ENCODE results near the gene PLA2G2A.
"Not testable (repeated sequence)": the region's sequence is repeated elsewhere in the genome, so short reads cannot be mapped to it uniquely, and the experiment has no call there.

PLA2G2A gene, protein sequence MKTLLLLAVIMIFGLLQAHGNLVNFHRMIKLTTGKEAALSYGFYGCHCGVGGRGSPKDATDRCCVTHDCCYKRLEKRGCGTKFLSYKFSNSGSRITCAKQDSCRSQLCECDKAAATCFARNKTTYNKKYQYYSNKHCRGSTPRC

DNA sequence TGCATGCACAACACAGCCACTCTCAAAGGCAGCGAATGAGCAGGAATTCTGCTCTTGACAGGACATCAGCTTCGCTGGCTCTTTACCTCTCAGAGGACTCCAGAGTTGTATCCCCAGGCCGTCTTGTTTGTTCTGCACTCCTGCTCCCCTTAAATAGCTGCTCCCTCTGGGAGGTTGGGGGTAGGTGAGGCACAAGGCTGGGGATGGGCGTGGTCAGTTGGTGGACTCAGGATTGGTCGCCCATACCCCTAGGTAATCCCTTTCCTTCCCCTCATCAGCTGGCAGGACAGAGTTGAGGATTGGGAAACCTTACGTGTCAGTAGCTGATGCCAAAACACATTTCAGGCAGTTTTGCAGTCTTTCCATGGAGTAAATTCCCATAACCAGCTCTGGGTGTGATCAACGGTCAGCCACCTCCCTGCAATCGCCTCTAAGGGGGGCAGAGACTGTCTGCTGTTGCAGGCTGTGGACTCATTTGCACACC lies at the start of gene PLA2G2A:
TSS of gene PLA2G2A (minus strand) at position 125 of the 484 bp plus-strand sequence. CDS start 845 bp downstream, outside the sequence.
- DNase-seq (ENCODE audit: low read depth in 2 of 2): no peak

DNA sequence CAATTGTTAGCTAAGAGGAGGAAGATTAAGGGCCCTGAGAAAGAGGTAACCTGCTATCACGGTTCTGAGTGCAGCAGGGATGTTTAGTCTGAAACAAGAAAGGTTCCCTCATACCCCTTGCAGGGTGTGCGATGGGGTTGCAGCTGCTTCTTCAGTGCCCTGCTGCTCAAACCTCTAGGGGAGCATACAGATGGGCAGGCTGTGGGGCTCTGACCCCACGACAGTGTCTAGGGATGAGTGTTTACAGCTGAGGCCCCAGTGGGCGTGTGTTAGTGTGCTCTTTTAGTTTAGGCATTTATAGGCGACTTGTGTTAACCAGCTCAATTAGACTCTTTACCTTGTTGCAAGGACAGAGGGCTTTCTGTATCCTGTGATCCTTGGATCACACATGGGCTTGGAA lies 49.3 kb upstream of the PLA2G2A start:
- DNase-seq (ENCODE audit: low read depth in 2 of 2): no peak

DNA sequence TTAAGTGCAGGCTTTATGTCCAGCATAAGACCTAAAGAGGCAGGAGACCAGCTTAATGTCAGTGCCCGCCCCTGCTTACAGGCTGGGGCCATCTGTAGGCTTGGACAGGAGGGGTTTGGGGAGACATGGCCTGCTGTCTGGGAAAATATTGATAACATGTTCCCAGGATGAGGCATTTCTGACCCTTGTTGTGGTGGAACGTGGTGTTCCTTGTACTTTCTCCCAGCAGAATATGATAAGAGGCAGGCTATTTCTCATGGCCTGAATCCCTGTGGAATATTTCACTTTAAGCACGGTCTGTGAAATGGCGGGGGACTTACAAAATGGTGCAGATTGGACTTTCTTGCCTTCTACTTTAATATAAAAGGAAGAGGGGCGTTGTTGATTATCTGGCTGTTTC lies 48.7 kb upstream of the PLA2G2A start:
- DNase-seq (ENCODE audit: low read depth in 2 of 2): no peak

DNA sequence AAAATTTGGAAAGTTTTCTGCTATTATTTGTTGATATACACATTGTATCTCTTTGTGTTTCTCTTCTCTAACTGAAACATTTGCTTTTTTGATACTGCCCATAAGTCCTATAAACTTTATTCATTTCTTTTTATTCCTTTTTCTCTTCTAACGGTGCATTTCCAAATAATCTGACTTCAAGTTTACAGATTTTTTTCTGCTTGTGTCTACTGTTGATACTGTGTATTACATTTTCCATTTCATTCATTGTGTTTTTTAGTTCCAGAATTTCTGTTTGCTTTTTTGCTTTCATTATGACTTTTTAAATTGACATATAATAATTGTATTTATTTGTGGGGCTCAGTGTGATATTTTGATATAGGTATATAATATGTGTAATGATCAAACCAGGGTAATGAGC lies 38.3 kb upstream of the PLA2G2A start:
- no peak for DNase-seq (ENCODE audit: low read depth in 2 of 2)

DNA sequence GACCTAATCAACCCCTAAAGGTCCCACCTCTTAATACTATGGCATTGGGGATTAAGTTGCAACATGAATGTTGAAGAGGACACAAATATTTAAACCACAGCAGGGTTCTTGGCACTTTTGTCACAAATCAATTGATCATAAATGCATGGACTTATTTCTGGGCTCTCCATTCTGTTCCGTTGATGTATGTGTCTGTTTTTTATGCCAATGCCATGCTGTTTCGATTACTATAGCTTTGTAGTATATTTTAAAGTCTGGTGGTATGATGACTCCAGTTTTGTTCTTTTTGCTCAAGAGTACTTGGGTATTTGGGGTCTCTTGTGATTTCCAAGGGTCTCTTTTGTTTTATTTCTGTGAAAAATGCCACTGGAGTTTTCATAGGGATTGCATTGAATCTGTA lies 34.7 kb upstream of the PLA2G2A start:
- no peak for DNase-seq (ENCODE audit: low read depth in 2 of 2)

DNA sequence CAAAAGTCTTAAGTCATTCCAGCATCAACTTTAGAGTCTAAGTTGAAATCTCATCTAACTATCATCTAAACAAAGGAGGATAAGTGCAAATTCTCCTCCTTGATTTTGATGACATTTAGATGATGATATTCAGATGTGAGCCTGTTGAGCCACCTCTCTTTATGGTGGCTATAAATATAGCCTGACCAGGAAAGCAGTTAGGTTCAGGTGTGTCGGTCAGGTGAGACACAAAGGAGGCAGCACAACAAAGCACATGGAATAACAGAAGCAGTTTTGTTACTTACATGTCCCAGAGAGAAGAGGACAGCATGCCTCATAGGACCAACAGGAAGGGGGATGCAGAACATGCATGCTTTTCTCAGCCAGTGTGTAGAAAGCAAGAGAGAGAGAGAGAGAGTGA lies 30.6 kb upstream of the PLA2G2A start:
- no peak for DNase-seq (ENCODE audit: low read depth in 2 of 2)

DNA sequence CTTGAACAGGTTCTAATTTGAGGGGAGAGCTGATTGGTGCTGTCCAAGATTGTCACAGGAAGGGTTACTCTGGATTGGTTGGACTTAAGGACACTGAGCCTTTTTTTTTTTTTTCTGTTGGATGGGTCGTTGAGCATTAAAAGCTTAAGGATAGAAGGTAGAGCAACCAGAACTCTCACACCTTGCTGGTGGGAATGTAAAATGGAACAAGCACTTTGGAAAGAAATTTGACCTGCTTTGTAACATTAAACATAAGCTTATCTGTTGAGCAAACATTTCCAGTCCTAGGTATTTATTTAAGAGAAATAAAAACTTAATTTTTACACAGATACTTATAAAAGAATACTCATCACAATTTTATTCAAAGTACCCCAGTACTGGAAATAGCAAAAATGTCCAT lies 29.8 kb upstream of the PLA2G2A start:
- no peak for DNase-seq (ENCODE audit: low read depth in 2 of 2)

DNA sequence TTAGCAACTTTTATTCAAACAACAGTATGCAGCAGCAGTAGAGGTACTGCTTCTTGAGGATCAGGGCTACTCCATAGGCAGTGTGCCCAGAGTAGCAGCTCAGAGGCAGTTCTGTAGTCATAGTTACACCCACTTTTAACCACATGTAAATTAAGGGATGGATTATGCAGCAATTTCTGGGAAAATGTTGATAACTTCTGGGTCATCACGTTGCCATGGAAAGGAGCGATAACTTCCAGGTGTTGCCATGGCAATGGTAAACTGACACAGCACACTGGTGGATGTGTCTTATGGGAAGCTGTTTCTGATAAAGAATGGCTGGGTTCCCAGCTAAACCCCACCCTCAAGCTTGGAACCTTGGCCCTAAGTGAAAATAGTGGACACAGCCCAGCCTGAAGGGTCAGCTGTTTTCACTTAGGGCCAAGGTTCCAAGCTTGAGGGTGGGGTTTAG lies 29.0 kb upstream of the PLA2G2A start:
- DNase-seq (ENCODE audit: low read depth in 2 of 2): no peak

DNA sequence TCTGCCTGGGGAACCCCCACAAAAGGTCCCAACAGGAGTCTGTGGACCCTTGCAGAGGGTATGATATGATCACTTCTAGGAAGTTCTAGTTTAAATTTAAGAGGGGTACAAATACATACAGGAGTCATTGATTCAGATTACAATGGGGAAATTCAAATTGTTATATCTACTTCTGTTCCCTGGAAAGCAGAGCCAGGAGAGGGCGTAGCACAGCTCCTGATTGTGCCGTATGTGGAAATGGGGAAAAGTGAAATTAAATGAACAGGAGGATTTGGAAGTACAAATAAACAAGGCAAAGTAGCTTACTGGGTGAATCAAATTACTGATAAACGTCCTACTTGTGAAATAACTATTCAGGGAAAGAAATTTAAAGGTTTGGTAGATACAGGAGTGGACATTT lies 19.4 kb upstream of the PLA2G2A start:
- not testable (repeated sequence) for DNase-seq (ENCODE audit: low read depth in 2 of 2)

DNA sequence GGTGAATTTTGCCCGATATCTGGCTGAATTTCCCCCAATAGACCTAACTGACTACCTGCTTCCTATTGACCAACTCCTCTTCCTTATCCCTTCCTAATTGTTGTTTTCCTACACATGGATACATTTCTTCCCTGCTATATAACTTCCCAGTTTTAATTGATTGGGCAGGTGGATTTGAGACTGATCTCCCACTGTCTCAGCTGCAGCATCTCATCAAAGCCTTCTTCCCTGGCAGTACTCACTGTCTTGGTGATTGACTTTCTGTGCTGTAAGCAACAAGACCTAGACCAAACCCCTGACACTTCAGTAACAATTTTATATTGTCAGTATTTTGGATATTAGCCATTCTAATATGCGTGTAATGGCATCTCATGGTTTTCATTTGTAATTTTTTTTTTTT lies 11.3 kb upstream of the PLA2G2A start:
- DNase-seq (ENCODE audit: low read depth in 2 of 2): no peak

DNA sequence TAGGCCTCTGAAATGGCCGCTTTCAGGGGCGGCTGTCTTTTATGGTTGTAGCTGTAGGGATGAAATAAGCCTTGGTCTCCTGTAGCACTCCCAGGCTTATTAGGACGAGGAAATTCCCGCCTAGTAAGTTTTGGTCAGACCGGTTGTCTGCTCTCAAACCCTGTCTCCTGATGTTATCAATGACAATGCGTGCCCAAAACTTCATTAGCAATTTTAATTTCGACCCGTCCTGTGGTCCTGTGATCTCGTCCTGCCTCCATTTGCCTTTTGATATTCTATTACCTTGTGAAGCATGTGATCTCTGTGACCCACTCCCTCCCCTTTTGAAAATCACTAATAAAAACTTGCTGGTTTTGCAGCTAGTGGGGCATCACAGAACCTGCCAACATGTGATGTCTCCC lies 10.8 kb upstream of the PLA2G2A start:
- not testable (repeated sequence) for DNase-seq (ENCODE audit: low read depth in 2 of 2)

DNA sequence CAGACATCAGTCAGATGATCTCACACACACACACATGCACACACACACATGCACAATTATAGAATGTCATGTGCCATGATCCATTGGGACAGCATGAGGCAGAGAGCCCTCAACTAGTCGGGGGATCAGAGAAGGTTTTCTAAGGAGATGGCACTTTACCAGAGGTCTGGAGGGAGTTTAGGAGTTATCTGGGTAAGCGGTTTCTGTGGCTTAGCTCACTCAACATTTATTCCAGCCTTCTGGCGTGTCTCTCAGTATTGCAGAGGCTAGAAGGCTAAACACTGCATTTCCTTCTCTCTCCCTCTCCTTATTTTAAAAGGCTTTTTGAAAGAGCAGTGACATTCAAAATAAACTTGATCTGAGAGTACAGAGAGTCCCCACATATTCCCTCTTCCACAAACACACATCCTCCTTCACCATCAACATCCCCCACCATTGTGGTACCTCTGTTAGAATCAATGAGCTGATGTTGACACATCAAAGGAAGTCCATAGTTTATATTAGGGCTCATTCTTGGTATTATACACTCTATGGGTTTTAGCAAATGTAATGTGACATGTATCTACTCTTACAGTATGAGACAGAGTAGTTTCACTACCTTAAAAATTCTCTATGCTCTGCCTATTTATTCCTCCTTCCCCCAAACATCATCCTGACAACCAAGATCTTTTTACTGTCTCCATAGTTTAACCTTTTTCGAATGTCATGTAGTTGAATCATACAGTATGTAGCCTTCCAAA lies 9.0 kb upstream of the PLA2G2A start:
- no peak for DNase-seq (ENCODE audit: low read depth in 2 of 2)

DNA sequence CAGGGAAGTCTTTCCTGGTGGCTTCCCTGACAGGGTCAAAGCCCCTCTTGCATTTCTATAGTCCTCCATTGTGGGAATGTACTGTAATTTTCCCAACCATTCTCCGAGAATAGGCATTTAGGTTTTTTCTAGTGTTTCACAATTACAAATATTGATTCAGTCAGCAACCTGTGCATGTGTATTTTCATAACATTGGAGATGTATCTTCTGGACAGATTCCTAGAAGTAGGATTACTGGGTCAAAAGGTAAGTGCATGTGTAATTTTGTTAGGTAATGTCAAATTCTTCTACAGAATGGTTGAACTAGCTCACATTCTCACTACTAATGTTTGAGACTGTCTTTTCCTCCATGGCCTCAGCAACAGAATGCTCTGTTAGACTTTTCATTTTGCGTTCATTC lies 8.3 kb upstream of the PLA2G2A start:
- DNase-seq (ENCODE audit: low read depth in 2 of 2): no peak

DNA sequence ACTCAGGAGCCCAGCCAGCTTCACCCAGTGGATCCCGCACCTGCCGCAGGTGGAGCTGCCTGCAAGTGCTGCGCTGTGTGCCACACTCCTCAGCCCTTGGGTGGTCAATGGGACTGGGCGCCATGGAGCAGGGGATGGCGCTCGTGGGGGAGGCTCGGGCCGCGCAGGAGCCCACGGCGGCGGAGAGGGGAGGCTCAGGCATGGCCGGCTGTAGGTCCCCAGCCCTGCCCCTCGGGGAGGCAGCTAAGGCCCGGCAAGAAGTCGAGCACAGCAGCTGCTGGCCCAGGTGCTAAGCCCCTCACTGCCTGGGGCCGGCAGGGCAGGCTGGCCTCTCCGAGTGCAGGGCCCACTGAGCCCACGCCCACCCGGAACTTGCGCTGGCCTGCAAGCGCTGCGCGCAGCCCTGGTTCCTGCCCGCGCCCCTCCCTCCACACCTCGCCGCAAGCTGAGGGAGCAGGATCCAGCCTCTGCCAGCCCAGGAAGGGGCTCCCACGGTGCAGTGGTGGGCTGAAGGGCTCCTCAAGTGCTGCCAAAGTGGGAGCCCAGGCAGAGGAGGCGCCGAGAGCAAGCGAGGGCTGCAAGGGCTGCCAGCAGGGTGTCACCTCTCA lies 5.1 kb upstream of the PLA2G2A start:
- not testable (repeated sequence) for DNase-seq (ENCODE audit: low read depth in 2 of 2)

DNA sequence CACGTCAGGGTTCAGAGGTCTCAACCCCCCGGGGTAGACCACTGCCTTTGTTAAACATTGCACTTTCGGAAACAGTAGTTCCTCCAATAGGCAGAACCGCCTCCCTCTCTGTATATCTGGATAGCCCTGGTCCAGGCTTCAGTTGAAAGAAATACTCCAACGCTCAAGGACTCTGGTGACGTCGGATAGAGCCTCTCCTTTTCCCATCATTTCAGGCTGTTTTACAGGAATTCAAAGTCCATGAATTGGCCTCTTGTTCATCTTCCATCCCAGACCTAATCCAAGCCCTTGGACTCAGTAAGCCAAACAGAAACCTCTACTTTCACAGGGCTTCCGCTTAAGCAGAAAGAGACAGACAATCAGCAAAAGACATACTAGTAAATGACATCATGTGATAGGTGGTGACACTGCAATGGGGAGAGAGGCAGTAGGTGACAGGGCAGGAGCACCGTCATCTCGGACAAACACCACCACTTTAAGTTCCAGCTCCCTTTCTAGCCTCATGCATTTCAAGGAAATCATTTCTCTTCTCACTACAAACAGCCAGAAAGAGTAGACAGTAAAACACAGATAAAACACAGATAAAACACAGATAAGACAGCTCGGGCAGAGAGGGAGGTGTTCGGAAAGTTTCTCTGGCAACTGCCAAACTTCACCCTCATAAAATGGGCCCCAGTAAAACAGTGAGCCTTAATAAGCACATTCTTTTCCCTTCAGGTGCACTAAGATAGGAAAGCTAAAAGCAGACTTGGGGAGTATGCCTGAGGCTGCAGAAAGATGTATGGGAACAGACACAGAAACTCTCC lies 2.3 kb upstream of the PLA2G2A start:
- DNase-seq (ENCODE audit: low read depth in 2 of 2): no peak

DNA sequence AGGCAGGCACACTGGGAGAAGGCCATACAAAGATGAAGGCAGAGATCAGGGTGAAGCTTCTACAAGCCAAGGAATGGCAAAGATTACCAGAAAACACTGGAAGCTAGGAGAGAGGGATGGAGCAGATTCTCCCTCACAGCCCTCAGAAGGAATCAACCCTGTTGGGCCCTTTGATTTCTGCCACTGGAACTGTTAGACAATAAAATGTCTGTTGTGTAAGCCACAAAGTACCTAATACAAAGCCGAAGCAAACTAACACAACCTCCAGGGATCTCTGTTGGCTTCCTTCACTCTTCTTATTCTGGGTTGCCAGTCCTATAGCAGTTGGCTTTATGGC lies 1.7 kb upstream of the PLA2G2A start:
- no peak for DNase-seq (ENCODE audit: low read depth in 2 of 2)

DNA sequence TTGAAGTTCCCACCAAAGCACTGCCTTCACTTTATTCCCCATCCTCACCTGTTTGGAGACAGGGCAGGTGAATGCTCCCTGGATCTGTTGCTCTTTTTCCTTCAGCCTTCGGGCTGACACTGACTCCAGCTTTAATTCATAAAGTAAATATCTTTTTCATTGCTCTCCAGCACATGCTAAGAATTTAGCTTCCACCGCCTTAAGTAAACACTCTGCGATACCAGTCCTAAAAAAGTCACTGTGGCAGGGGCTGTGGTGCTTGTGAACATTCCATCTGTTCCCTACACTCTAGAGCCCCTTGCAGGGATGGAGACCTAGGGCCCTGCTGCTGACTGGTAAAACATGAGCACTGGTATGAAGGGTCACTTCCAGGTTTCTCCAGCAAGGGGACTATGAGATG lies 896 bp upstream of the PLA2G2A start:
- no peak for DNase-seq (ENCODE audit: low read depth in 2 of 2)

DNA sequence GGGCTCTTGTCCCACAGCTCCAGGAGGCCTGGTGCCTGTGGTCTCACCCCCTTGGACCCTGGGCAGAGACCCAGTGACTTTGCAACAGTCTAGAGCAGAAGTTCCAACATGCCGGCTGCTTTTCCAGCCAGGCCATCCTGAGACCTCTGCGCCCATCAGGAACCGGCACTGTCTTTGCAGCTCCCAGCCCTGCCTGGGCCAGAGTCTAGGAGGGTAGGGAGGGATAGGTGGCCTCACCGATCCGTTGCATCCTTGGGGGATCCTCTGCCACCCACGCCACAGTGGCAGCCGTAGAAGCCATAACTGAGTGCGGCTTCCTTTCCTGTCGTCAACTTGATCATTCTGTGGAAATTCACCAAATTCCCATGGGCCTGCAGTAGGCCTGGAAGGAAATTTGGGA lies 1.3 kb downstream of the PLA2G2A start:
- no peak for DNase-seq (ENCODE audit: low read depth in 2 of 2)

DNA sequence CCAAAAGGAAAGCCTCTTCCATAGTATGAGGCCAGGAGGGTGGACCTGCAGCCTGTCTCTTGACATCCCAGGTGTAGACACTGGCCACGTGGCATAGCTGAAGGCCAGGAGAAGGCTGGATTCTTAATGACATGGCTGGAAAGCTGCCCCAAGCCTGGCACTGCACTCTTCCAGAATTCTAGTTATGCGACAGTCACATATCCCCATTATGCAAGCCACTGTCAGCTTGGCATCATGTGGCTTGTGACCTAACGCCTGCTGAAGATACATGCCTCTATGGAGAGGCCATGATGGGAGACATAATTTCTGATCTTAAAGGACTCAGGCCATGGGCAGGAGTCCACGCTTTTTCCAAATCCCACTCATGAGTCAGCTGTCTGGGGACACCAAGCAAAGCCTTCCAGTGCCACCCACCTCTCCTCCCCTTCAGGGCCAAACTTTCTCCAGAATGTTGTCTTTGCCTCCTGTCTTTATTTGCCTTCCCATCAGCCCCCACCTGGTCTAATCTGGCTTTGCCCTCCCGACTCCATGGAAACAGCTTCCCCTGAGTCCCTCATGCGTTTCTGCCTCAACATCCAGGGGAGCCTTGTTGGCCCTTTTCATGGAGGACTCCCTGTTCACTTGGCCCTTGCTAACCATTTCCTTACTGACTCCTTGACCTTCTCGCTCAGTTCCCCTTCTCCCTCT lies 3.0 kb downstream of the PLA2G2A start:
- no peak for DNase-seq (ENCODE audit: low read depth in 2 of 2)

DNA sequence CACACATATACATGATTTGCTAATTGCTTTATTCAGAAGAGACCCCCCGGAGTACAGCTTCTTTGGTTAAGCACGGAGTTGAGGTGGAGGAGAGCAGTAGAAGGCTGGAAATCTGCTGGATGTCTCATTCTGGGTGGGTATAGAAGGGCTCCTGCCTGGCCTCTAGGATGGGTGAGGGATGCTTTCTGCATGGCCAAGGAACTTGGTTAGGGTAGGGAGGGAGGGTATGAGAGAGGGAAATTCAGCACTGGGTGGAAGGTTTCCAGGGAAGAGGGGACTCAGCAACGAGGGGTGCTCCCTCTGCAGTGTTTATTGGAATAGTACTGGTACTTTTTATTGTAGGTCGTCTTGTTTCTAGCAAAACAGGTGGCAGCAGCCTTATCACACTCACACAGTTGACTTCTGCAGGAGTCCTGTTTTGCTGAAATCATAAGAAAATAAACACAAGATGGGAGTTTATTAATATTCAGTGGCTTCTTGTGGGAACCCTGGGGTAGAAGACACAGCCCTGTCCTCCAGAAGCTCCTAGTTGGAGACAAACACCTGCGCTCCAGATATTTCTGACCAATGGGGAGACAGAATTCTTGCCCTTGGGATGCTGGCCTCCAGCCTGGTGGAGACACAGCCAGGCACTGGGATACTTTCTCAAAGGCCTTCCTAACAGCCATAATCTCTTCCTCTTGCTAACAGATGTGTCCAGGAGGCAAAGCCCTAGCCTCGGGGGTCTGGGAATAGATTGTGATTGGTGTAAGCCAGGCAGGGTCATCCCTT lies 3.8 kb downstream of the PLA2G2A start:
- DNase-seq (ENCODE audit: low read depth in 2 of 2): no peak

DNA sequence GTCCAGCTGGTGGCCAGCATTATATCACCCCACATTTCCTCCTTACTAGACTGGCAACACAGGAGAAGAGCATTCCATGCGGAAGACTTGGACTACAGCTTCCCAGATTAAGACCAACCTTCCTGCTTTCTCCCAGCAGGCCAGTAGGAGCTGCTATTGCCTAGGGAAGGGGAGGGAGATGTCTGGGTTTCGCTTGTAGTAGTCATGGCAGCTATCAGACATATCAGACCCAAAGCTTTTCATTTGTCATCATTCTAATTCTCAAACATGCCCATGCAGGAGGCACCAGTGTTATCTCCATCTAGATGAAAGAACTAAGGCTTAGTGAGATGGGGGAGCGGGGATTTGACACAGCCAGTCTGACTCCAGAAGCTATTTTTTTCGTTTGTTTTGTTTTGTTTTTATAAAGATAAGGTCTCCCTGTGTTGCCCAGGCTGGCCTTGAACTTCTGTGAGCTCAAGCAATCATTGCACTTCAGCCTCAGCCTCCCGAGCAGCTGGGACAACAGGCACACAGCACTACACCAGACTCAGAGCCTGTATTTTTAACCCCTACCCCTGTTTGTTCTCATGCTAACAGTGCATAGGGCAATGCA lies 4.5 kb downstream of the PLA2G2A start:
- DNase-seq (ENCODE audit: low read depth in 2 of 2): no peak

Data from stimulated activated CD8-positive, alpha-beta memory T cell treated with anti-CD3 and anti-CD28 coated beads, Interleukin-7, amount 100 ng/mL, for 1 hour (primary cell).